HepG2 (cell line): ENCODE data around the gene VPS52. TPM values are rescaled to one million over a fixed set of nuclear protein-coding genes. Genes with fewer than 3 reads are reported as not detected.

Experiments used
- CERS6 ChIP-seq: sonication (generic); formaldehyde crosslinking; IDR thresholded peaks from 2 replicates; pipeline ENCODE4 v1.5.0; 2020; ENCODE audit warnings: missing genetic modification reagents
- ETV5 ChIP-seq: IDR thresholded peaks from 2 replicates; pipeline ENCODE4 v1.6.1; 2018; ENCODE audit warnings: missing biosample characterization, missing genetic modification reagents, inconsistent platforms, borderline replicate concordance
- IKZF1 ChIP-seq: fragments of 450-650 bp; IDR thresholded peaks from 2 replicates; pipeline ENCODE4 v1.7.1; 2016
- ISL2 ChIP-seq: sonication (generic); formaldehyde crosslinking; IDR thresholded peaks from 2 replicates; pipeline ENCODE4 v1.5.0; 2020; ENCODE audit warnings: missing genetic modification reagents
- KDM6A ChIP-seq: IDR thresholded peaks from 2 replicates; pipeline ENCODE4 v1.6.1; 2016; ENCODE audit warnings: low read depth
- MAFK ChIP-seq, 2 experiments: IDR thresholded peaks in 1 of 2; conservative IDR thresholded peaks in 1 of 2; 2 replicates each; pipeline ENCODE4 v1.6.1; 2011; ENCODE audit warnings: improper control_type of control experiment in 2 of 2, low read length in 2 of 2
- MBNL3 ChIP-seq: fragments of 250-450 bp; sonication (Bioruptor Pico); conservative IDR thresholded peaks from 2 replicates; pipeline ENCODE4 v1.8.0; 2022; ENCODE audit warnings: mild to moderate bottlenecking, inconsistent platforms
- POLR2A ChIP-seq, 2 experiments: IDR thresholded peaks; 2 replicates each; pipeline ENCODE4 v1.6.1; 2011; ENCODE audit warnings: low read depth in 2 of 2, low read length in 2 of 2, mild to moderate bottlenecking in 1 of 2, moderate library complexity in 1 of 2; ENCODE audit not compliant: insufficient read depth in 1 of 2
- SIX1 ChIP-seq: sonication (generic); formaldehyde crosslinking; IDR thresholded peaks from 2 replicates; pipeline ENCODE4 v1.4.0; 2020; ENCODE audit warnings: missing genetic modification reagents, borderline replicate concordance
- SNAPC5 ChIP-seq: sonication (generic); formaldehyde crosslinking; IDR thresholded peaks from 2 replicates; pipeline ENCODE4 v1.8.1; 2023; ENCODE audit warnings: mild to moderate bottlenecking, missing genetic modification reagents, borderline replicate concordance
- TAF15 ChIP-seq: fragments of 200-400 bp; formaldehyde crosslinking; IDR thresholded peaks from one replicate; pipeline ENCODE4 v1.6.1; 2018; ENCODE audit warnings: mild to moderate bottlenecking, low read depth, low read length; ENCODE audit not compliant: poor library complexity, severe bottlenecking
- YY1 ChIP-seq: IDR thresholded peaks from 2 replicates; pipeline ENCODE4 v1.6.1; 2011; ENCODE audit warnings: low read length, low read depth, moderate library complexity, mild to moderate bottlenecking; ENCODE audit not compliant: insufficient read depth, insufficient replicate concordance
- ZBTB44 ChIP-seq: sonication (generic); formaldehyde crosslinking; IDR thresholded peaks from 2 replicates; pipeline ENCODE4 v1.4.0; 2020; ENCODE audit warnings: missing genetic modification reagents
- ZNF263 ChIP-seq: sonication (generic); formaldehyde crosslinking; IDR thresholded peaks from 2 replicates; pipeline ENCODE4 v1.4.0; 2020; ENCODE audit warnings: missing genetic modification reagents
- ZNF30 ChIP-seq: sonication (generic); formaldehyde crosslinking; IDR thresholded peaks from 2 replicates; pipeline ENCODE4 v1.5.0; 2020; ENCODE audit warnings: mild to moderate bottlenecking, missing genetic modification reagents
- ZNF383 ChIP-seq: sonication (generic); formaldehyde crosslinking; IDR thresholded peaks from 2 replicates; pipeline ENCODE4 v1.4.0; 2020; ENCODE audit warnings: missing genetic modification reagents, mild to moderate bottlenecking, borderline replicate concordance
- ZNF460 ChIP-seq: sonication (generic); formaldehyde crosslinking; IDR thresholded peaks from 2 replicates; pipeline ENCODE4 v1.5.1; 2020; ENCODE audit warnings: missing genetic modification reagents, mild to moderate bottlenecking, borderline replicate concordance
- ZNF556 ChIP-seq: sonication (generic); formaldehyde crosslinking; IDR thresholded peaks from 2 replicates; pipeline ENCODE4 v1.4.0; 2020; ENCODE audit warnings: mild to moderate bottlenecking, missing genetic modification reagents, borderline replicate concordance
- ZNF609 ChIP-seq: sonication (generic); formaldehyde crosslinking; IDR thresholded peaks from 2 replicates; pipeline ENCODE4 v1.4.0; 2020; ENCODE audit warnings: mild to moderate bottlenecking, missing genetic modification reagents, borderline replicate concordance
- ZNF678 ChIP-seq: sonication (generic); formaldehyde crosslinking; IDR thresholded peaks from 2 replicates; pipeline ENCODE4 v1.4.0; 2020; ENCODE audit warnings: mild to moderate bottlenecking, missing genetic modification reagents
- ZNF749 ChIP-seq: sonication (generic); formaldehyde crosslinking; IDR thresholded peaks from 2 replicates; pipeline ENCODE4 v1.8.0; 2022; ENCODE audit warnings: mild to moderate bottlenecking, missing genetic modification reagents, moderate library complexity, borderline replicate concordance
- ZNF773 ChIP-seq: sonication (generic); formaldehyde crosslinking; IDR thresholded peaks from 2 replicates; pipeline ENCODE4 v1.4.0; 2020; ENCODE audit warnings: missing genetic modification reagents, borderline replicate concordance
- ZNF790 ChIP-seq: sonication (generic); formaldehyde crosslinking; IDR thresholded peaks from 2 replicates; pipeline ENCODE4 v1.8.0; 2022; ENCODE audit warnings: missing genetic modification reagents, mild to moderate bottlenecking, borderline replicate concordance
- polyA plus RNA-seq, 8 experiments: library from polyadenylated mRNA; depleted of rRNA in 3 of 8; stranded (reverse) in 7 of 8; unstranded in 1 of 8; fragments of >200 nt; fragmentation: Illumina TruSeq in 4 of 8; extraction: Trizol in 4 of 8; gene quantifications; 2 replicates each; pipeline versions ENCODE4 v1.2.1 to v1.2.3, GENCODE V29; 2011 to 2016; ENCODE audit warnings: low read depth in 4 of 8, missing spikeins in 1 of 8, mixed read lengths in 1 of 8; ENCODE audit not compliant: insufficient read depth in 1 of 8
- total RNA-seq, 5 experiments: library from RNA; depleted of rRNA; stranded (reverse); fragments of >200 nt; fragmentation: Illumina TruSeq; extraction: Trizol; gene quantifications; 2 replicates each; pipeline ENCODE4 v1.2.3, GENCODE V29; 2016; ENCODE audit warnings: low read depth in 1 of 5

VPS52 gene
- total and polyA plus RNA-seq, 2 of the 13 experiments (the other 11 are each of a cell fraction or from before 2014, with no cell fraction given): 48.9 to 85.5 TPM

- TF ChIP-seq ZNF609 (CRISPR knock-in tag): peak; percentile 19; the same call in 1 of the 2 replicates
- TF ChIP-seq MBNL3 (CRISPR knock-in tag): no peak
- peak; percentile 29; the same call in 1 of the 2 replicates for TF ChIP-seq ISL2 (CRISPR knock-in tag)
- TF ChIP-seq IKZF1: no peak
- no peak for TF ChIP-seq SIX1 (CRISPR knock-in tag)
- no peak for TF ChIP-seq ZNF383 (CRISPR knock-in tag)
- no peak for TF ChIP-seq ZNF749 (CRISPR knock-in tag)
- TF ChIP-seq ZNF460 (CRISPR knock-in tag): peak; percentile 92
- peak; percentile 95 for TF ChIP-seq YY1
- TF ChIP-seq ZNF678: no peak
- no peak for TF ChIP-seq ZNF556 (CRISPR knock-in tag)
- 0 out of 2 replicates have a peak, but pooled peaks have one; percentile 48 for TF ChIP-seq ZBTB44 (CRISPR knock-in tag)
- no peak for TF ChIP-seq CERS6 (CRISPR knock-in tag)
- TF ChIP-seq TAF15: no peak
- TF ChIP-seq KDM6A (CRISPR knock-in tag): no peak; the same call in 1 of the 2 replicates
- no peak for TF ChIP-seq ZNF790
- TF ChIP-seq ZNF30 (CRISPR knock-in tag): no peak
- no peak for TF ChIP-seq ETV5 (CRISPR knock-in tag)
- no peak; the same call in 1 of the 2 replicates for TF ChIP-seq ZNF263 (CRISPR knock-in tag)
- TF ChIP-seq ZNF773: no peak
- TF ChIP-seq POLR2A (IDR thresholded peaks at IDR 0.05; ENCODE audit: insufficient read depth in 1 of 2, low read depth in 2 of 2, low read length in 2 of 2): no peak
- TF ChIP-seq MAFK (conservative IDR thresholded peaks at IDR 0.05 in 1 of 2, IDR thresholded peaks at IDR 0.05 in 1 of 2; ENCODE audit: low read length in 2 of 2): no peak
- no peak for TF ChIP-seq SNAPC5
Observed at GRCh38 chr6:33317669-33318425, 46.2 kb upstream of the VPS52 start, which contains the start of gene ZBTB22 (continued).
